Endothelial cell of umbilical vein (primary cell): ENCODE results near the gene CNIH2. TPM values are rescaled to one million over a fixed set of nuclear protein-coding genes. Genes with fewer than 3 reads are reported as not detected.

Experiments
- BruUV-seq: library from RNA; stranded (reverse); fragments of 400-500 nt; replicated peaks from 2 replicates; lab custom pipeline; 2021; lab: Mats Ljungman, UMichigan
- CTCF ChIA-PET: fragments of 300-600, 350-600 bp; sonication (Branson Sonifier 250); formaldehyde crosslinking; loops from one replicate; lab custom pipeline; 2021; ENCODE audit warnings: antibody characterized with exemption, inconsistent platforms; lab: Charles Lee
- POLR2A ChIA-PET: fragments of 300-600, 350-600 bp; sonication (Branson Sonifier 250); formaldehyde crosslinking; loops from one replicate; lab custom pipeline; 2021; ENCODE audit warnings: antibody characterized with exemption, inconsistent platforms; lab: Charles Lee
- DNase-seq: peaks from one replicate; pipeline ENCODE4 v3.0.0-alpha.2; 2011; ENCODE audit warnings: low read depth, low spot score
- FAIRE-seq: peaks from 2 replicates; lab custom pipeline; 2011; peaks lifted over from hg19 to GRCh38; lab: Jason Lieb, UNC
- H2AFZ ChIP-seq: 2 replicates; pipeline ENCODE4 v1.6.0; 2012; ENCODE audit warnings: low read depth, low read length, control low read depth, inconsistent platforms
- H3K27ac ChIP-seq: 2 replicates; pipeline ENCODE4 v1.5.1; 2011; ENCODE audit warnings: low read depth, mild to moderate bottlenecking, control low read depth, low read length, moderate library complexity; ENCODE audit not compliant: insufficient read depth
- H3K27me3 ChIP-seq, 2 experiments: 2 replicates each; pipeline versions ENCODE4 v1.6.0 to v1.6.1; 2011; ENCODE audit warnings: low read length in 2 of 2, mixed read lengths in 1 of 2; ENCODE audit not compliant: control insufficient read depth in 2 of 2, insufficient read depth in 2 of 2
- H3K36me3 ChIP-seq, 2 experiments: 2 replicates in 1 of 2; 3 replicates in 1 of 2; pipeline ENCODE4 v1.5.1; 2011; ENCODE audit warnings: low read length in 2 of 2, mild to moderate bottlenecking in 1 of 2, moderate library complexity in 1 of 2; ENCODE audit not compliant: control insufficient read depth in 2 of 2, insufficient read depth in 2 of 2; ENCODE audit errors: extremely low read depth in 1 of 2
- H3K4me1 ChIP-seq: 3 replicates; pipeline ENCODE4 v1.5.1; 2011; ENCODE audit warnings: mild to moderate bottlenecking, low read length; ENCODE audit not compliant: control insufficient read depth, insufficient read depth; ENCODE audit errors: extremely low read depth
- H3K4me2 ChIP-seq: 2 replicates; pipeline ENCODE4 v1.6.1; 2011; ENCODE audit warnings: low read length, control low read depth, mixed read lengths; ENCODE audit not compliant: insufficient read depth
- H3K4me3 ChIP-seq, 3 experiments: fragments of 200-600 bp in 1 of 3; sonication (generic), shearing (Covaris generic) in 1 of 3; replicated peaks in 1 of 3; 2 replicates each; pipeline ENCODE4 v1.5.1; 2011 to 2016; ENCODE audit warnings: control low read depth in 3 of 3, low read length in 3 of 3, mild to moderate bottlenecking in 2 of 3, inconsistent platforms in 1 of 3, low read depth in 1 of 3, moderate library complexity in 1 of 3; ENCODE audit not compliant: insufficient read depth in 1 of 3
- H3K79me2 ChIP-seq: 2 replicates; pipeline ENCODE4 v1.6.0; 2012; ENCODE audit warnings: low read length, inconsistent platforms; ENCODE audit not compliant: control insufficient read depth, insufficient read depth
- H3K9ac ChIP-seq: replicated peaks from 2 replicates; pipeline ENCODE3; 2011; ENCODE audit warnings: low read length, control low read depth; ENCODE audit not compliant: insufficient read depth; ENCODE audit errors: extremely low read depth
- H3K9me1 ChIP-seq: replicated peaks from 3 replicates; pipeline ENCODE4 v1.6.0; 2011; ENCODE audit warnings: mild to moderate bottlenecking, low read length; ENCODE audit not compliant: control insufficient read depth, insufficient read depth; ENCODE audit errors: extremely low read depth
- H3K9me3 ChIP-seq: replicated peaks from 2 replicates; pipeline ENCODE4 v1.5.1; 2012; ENCODE audit warnings: low read length, inconsistent platforms; ENCODE audit not compliant: control insufficient read depth, insufficient read depth
- H4K20me1 ChIP-seq: replicated peaks from 2 replicates; pipeline ENCODE3; 2011; ENCODE audit warnings: mild to moderate bottlenecking, low read length; ENCODE audit not compliant: control insufficient read depth, insufficient read depth; ENCODE audit errors: extremely low read depth
- EZH2 ChIP-seq: IDR thresholded peaks from 2 replicates; pipeline ENCODE4 v1.6.1; 2012; ENCODE audit warnings: borderline replicate concordance, low read depth, mild to moderate bottlenecking, moderate library complexity, low read length, inconsistent platforms; ENCODE audit not compliant: severe bottlenecking
- FOS ChIP-seq: IDR thresholded peaks from 2 replicates; pipeline ENCODE4 v1.6.1; 2011; ENCODE audit warnings: mild to moderate bottlenecking, low read length, moderate library complexity, borderline replicate concordance; ENCODE audit not compliant: insufficient read depth
- GATA2 ChIP-seq: IDR thresholded peaks from 2 replicates; pipeline ENCODE4 v1.7.0; 2011; ENCODE audit warnings: low read depth, mild to moderate bottlenecking, moderate library complexity, mixed read lengths, low read length; ENCODE audit not compliant: insufficient read length, insufficient read depth
- JUN ChIP-seq: IDR thresholded peaks from 2 replicates; pipeline ENCODE4 v1.6.1; 2011; ENCODE audit warnings: borderline replicate concordance, low read depth; ENCODE audit not compliant: insufficient read length, insufficient read depth
- MYC ChIP-seq: IDR thresholded peaks from one replicate; pipeline ENCODE4 v1.6.1; 2011; ENCODE audit warnings: mild to moderate bottlenecking, low read depth, low read length
- POLR2A ChIP-seq: IDR thresholded peaks from 2 replicates; pipeline ENCODE4 v1.6.1; 2012; ENCODE audit warnings: low read depth, mild to moderate bottlenecking, control low read depth, low read length
- POLR2AphosphoS5 ChIP-seq: IDR thresholded peaks from 2 replicates; pipeline ENCODE4 v1.6.1; 2012; ENCODE audit warnings: low read depth, mild to moderate bottlenecking, control low read depth, low read length, moderate library complexity; ENCODE audit not compliant: insufficient read depth
- dilution Hi-C: fragments of 300-500 bp; cut with MboI; formaldehyde crosslinking; loops from one replicate; pipeline ENCODE4 v1.15.0; 2019; ENCODE audit warnings: low sequenced_read_pairs; ENCODE audit not compliant: extremely low pct_ligation_motif_present
- intact Hi-C: fragments of 100-400 bp; cut with micrococcal nuclease; formaldehyde crosslinking; loops from one replicate; pipeline ENCODE4 v1.10.0; 2022
- polyA plus RNA-seq, 4 experiments: library from polyadenylated mRNA; depleted of rRNA in 3 of 4; stranded (reverse) in 3 of 4; unstranded in 1 of 4; fragments of >200 nt; gene quantifications; 2 replicates each; pipeline versions ENCODE4 v1.2.1 to v1.2.3, GENCODE V29; 2011 to 2012; ENCODE audit warnings: missing spikeins in 1 of 4
- total RNA-seq: library from RNA; stranded (reverse); gene quantifications from 2 replicates; pipeline ENCODE4 v1.2.3, GENCODE V29; 2021
- TF ChIP-seq, protein P1 (sequence below), 2 donors: IDR thresholded peaks; 1 replicate in 1 of 2; 2 replicates in 1 of 2; pipeline ENCODE4 v1.5.1; 2011; ENCODE audit warnings: low read length in 2 of 2, mild to moderate bottlenecking in 2 of 2, moderate library complexity in 2 of 2, control low read depth in 1 of 2, inconsistent platforms in 1 of 2, low read depth in 1 of 2; ENCODE audit not compliant: insufficient read depth in 1 of 2; ENCODE audit errors: extremely low read depth in 1 of 2
- TF ChIP-seq, protein P2 (sequence below): IDR thresholded peaks from 2 replicates; pipeline ENCODE4 v1.6.1; 2011; ENCODE audit not compliant: insufficient read depth, insufficient read length

The CNIH2 gene
- total and polyA plus RNA-seq, 2 donors (not counting 3 experiments of a cell fraction or from before 2014, with no cell fraction given): 0.46 to 1.2 TPM

DNA sequence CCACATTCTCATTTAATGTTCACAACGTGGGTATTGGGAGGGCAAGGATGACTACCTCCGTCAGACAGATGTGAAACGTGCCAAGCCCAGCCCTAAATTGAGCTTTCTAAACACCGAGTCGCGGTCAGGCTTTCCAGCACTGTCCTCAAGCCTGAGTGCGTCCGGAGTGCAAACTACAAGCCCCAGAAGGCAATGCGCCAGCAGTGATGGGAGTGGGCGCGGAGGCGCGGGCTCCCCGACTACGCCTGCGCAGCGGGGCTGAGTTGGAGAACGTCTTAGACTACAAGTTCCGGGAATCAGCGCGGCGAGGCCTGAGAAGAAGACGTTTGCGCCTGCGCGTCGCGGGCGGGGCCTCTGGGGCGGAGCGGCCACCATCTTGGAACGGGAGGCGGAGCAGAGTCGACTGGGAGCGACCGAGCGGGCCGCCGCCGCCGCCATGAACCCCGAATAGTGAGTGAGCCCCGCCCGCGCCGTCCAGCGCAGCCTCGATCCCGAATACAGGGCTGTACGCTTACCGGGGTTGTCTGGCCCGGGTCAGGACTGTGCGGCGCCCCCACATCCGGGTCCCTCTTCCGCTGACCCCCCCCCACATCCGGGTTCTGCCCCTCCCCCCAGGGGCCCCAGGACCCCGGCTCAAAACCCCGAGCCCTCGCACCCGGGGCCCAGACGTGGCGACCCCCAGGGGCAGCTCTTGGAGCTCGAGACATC lies 9.6 kb upstream of the CNIH2 start, which contains the start of gene RAB1B:
TSS of gene RAB1B (plus strand) at position 396 of the 708 bp plus-strand sequence. CDS start at position 437, 41 bp downstream.
- peaks cover 9 to 29% of the 10 kb centered on the region in 2 experiments for H3K36me3 ChIP-seq
- peak within 1 kb of the TSS; percentile 85 to 93 (median 91) for H3K4me3 ChIP-seq
- peak within 1 kb of the TSS; percentile 74 for H3K27ac ChIP-seq
- ChIA-PET POLR2A (interaction anchor here (1.6 kb wide), 2 partner anchors 10 to 21 kb away, joined by 5 to 12 read pairs; partner anchors contain the start of gene YIF1A), CTCF (interaction anchor here (0.6 to 6.2 kb wide), 3 partner anchors 13 to 380 kb away, joined by 3 to 53 read pairs (median 3); partner anchors contain the start of gene FIBP)
- H2AFZ ChIP-seq: peak within 1 kb of the TSS; percentile 58
- intact Hi-C loops (loop anchor here (1.0 to 2.0 kb wide), 2 partner anchors 10 to 46 kb away; no protein-coding TSS in a partner anchor), dilution Hi-C loops (no loop called here)
- H4K20me1 ChIP-seq: no peaks in the 10 kb centered on the region
- DNase-seq (peak; percentile 100), FAIRE-seq (peak; percentile 100)
- peak within 1 kb of the TSS; percentile 90 for H3K9ac ChIP-seq
- H3K4me2 ChIP-seq: peak within 1 kb of the TSS; percentile 93
- no peaks in the 10 kb centered on the region for H3K27me3 ChIP-seq
- BruUV-seq: no TSS peak
- peaks cover 28% of the 10 kb centered on the region for H3K79me2 ChIP-seq
- no peaks in the 10 kb centered on the region for H3K9me1 ChIP-seq
- H3K4me1 ChIP-seq: peaks cover 12% of the 10 kb centered on the region
- no peaks in the 10 kb centered on the region for H3K9me3 ChIP-seq
- no peak for TF ChIP-seq FOS
- no peak for TF ChIP-seq MYC
- peak; percentile 63 for TF ChIP-seq POLR2A
- TF ChIP-seq GATA2: no peak
- no peak for TF ChIP-seq EZH2
- TF ChIP-seq, protein P1, sequence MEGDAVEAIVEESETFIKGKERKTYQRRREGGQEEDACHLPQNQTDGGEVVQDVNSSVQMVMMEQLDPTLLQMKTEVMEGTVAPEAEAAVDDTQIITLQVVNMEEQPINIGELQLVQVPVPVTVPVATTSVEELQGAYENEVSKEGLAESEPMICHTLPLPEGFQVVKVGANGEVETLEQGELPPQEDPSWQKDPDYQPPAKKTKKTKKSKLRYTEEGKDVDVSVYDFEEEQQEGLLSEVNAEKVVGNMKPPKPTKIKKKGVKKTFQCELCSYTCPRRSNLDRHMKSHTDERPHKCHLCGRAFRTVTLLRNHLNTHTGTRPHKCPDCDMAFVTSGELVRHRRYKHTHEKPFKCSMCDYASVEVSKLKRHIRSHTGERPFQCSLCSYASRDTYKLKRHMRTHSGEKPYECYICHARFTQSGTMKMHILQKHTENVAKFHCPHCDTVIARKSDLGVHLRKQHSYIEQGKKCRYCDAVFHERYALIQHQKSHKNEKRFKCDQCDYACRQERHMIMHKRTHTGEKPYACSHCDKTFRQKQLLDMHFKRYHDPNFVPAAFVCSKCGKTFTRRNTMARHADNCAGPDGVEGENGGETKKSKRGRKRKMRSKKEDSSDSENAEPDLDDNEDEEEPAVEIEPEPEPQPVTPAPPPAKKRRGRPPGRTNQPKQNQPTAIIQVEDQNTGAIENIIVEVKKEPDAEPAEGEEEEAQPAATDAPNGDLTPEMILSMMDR (IDR thresholded peaks at IDR 0.05; ENCODE audit: extremely low read depth in 1 of 2, insufficient read depth in 1 of 2, low read depth in 1 of 2, low read length in 2 of 2): no peak
- TF ChIP-seq JUN: no peak
- TF ChIP-seq, protein P2, sequence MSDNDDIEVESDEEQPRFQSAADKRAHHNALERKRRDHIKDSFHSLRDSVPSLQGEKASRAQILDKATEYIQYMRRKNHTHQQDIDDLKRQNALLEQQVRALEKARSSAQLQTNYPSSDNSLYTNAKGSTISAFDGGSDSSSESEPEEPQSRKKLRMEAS: no peak
- peak; percentile 82 for TF ChIP-seq POLR2AphosphoS5
